GM12878 (cell line): ENCODE data around the gene CLEC7A. TPM values are rescaled to one million over a fixed set of nuclear protein-coding genes. Genes with fewer than 3 reads are reported as not detected.

ENCODE experiments used
- ATF3 ChIP-seq: IDR thresholded peaks from 2 replicates; pipeline ENCODE4 v1.6.1; 2011; ENCODE audit warnings: low read depth, mild to moderate bottlenecking, low read length, moderate library complexity, borderline replicate concordance; ENCODE audit errors: extremely low read depth
- BACH1 ChIP-seq: fragments of 450-650 bp; IDR thresholded peaks from 2 replicates; pipeline ENCODE4 v1.6.1; 2017; ENCODE audit warnings: mild to moderate bottlenecking, borderline replicate concordance
- BCL11A ChIP-seq: IDR thresholded peaks from 2 replicates; pipeline ENCODE4 v1.6.1; 2011; ENCODE audit warnings: low read depth, low read length
- CEBPB ChIP-seq, 2 experiments: fragments of 150-350 bp in 1 of 2; IDR thresholded peaks; 2 replicates each; pipeline ENCODE4 v1.6.1; 2012 to 2014; ENCODE audit warnings: low read depth in 2 of 2, low read length in 2 of 2, borderline replicate concordance in 1 of 2, inconsistent platforms in 1 of 2
- CHD1 ChIP-seq: IDR thresholded peaks from 2 replicates; pipeline ENCODE4 v1.6.1; 2012; ENCODE audit warnings: low read depth, low read length, improper control_type of control experiment
- CREM ChIP-seq: IDR thresholded peaks from 2 replicates; pipeline ENCODE4 v1.6.1; 2014; ENCODE audit warnings: antibody characterized with exemption, low read depth
- DPF2 ChIP-seq: fragments of 450-650 bp; IDR thresholded peaks from 2 replicates; pipeline ENCODE4 v1.6.1; 2017; ENCODE audit warnings: mild to moderate bottlenecking
- ETV6 ChIP-seq, 2 experiments: fragments of 450-650 bp in 1 of 2; IDR thresholded peaks in 1 of 2; conservative IDR thresholded peaks in 1 of 2; 2 replicates each; pipeline ENCODE4 v1.6.1; 2014; ENCODE audit warnings: antibody characterized with exemption in 1 of 2, borderline replicate concordance in 1 of 2, low read depth in 1 of 2, mild to moderate bottlenecking in 1 of 2, moderate library complexity in 1 of 2
- FOXM1 ChIP-seq: IDR thresholded peaks from 2 replicates; pipeline ENCODE4 v1.6.1; 2012; ENCODE audit warnings: low read depth, mild to moderate bottlenecking, inconsistent platforms, low read length, moderate library complexity
- GABPA ChIP-seq: IDR thresholded peaks from 2 replicates; pipeline ENCODE4 v1.6.1; 2014; ENCODE audit warnings: antibody characterized with exemption, low read depth, mild to moderate bottlenecking, inconsistent platforms
- GATAD2B ChIP-seq: fragments of 450-650 bp; conservative IDR thresholded peaks from 2 replicates; pipeline ENCODE4 v1.6.1; 2017; ENCODE audit warnings: low read depth, mild to moderate bottlenecking, moderate library complexity
- IKZF1 ChIP-seq: fragments of 450-650 bp; conservative IDR thresholded peaks from 2 replicates; pipeline ENCODE4 v1.6.1; 2017; ENCODE audit warnings: antibody characterized with exemption, mild to moderate bottlenecking
- IRF4 ChIP-seq: IDR thresholded peaks from 2 replicates; pipeline ENCODE4 v1.6.1; 2011; ENCODE audit warnings: low read depth, low read length
- JUNB ChIP-seq: IDR thresholded peaks from 2 replicates; pipeline ENCODE4 v1.6.1; 2016; ENCODE audit warnings: antibody characterized with exemption, mild to moderate bottlenecking
- KLF5 ChIP-seq: fragments of 450-650 bp; IDR thresholded peaks from 2 replicates; pipeline ENCODE4 v1.6.1; 2014; ENCODE audit warnings: mild to moderate bottlenecking; ENCODE audit not compliant: partially characterized antibody
- MEF2A ChIP-seq: IDR thresholded peaks from 2 replicates; pipeline ENCODE4 v1.6.1; 2011; ENCODE audit warnings: low read depth, mild to moderate bottlenecking, low read length, moderate library complexity; ENCODE audit not compliant: insufficient read depth
- MEF2B ChIP-seq: fragments of 450-650 bp; IDR thresholded peaks from 2 replicates; pipeline ENCODE4 v1.6.1; 2018; ENCODE audit warnings: mild to moderate bottlenecking, moderate library complexity; ENCODE audit not compliant: partially characterized antibody, poor library complexity, severe bottlenecking
- MTA2 ChIP-seq: fragments of 450-650 bp; IDR thresholded peaks from 2 replicates; pipeline ENCODE4 v1.6.1; 2016; ENCODE audit warnings: low read depth, mild to moderate bottlenecking, moderate library complexity
- MTA3 ChIP-seq: IDR thresholded peaks from 2 replicates; pipeline ENCODE4 v1.6.1; 2012; ENCODE audit warnings: low read length, inconsistent platforms, borderline replicate concordance
- MYB ChIP-seq: fragments of 150-350 bp; IDR thresholded peaks from 2 replicates; pipeline ENCODE4 v1.6.1; 2014; ENCODE audit warnings: mild to moderate bottlenecking, low read depth, low read length, borderline replicate concordance
- MYC ChIP-seq: IDR thresholded peaks from 2 replicates; pipeline ENCODE4 v1.6.1; 2011; ENCODE audit warnings: mild to moderate bottlenecking, low read length, moderate library complexity, inconsistent platforms; ENCODE audit not compliant: insufficient read depth, insufficient replicate concordance, insufficient read length, severe bottlenecking
- PAX5 ChIP-seq: IDR thresholded peaks from 2 replicates; pipeline ENCODE4 v1.6.1; 2011; ENCODE audit warnings: low read depth, low read length, borderline replicate concordance
- PML ChIP-seq: IDR thresholded peaks from 2 replicates; pipeline ENCODE4 v1.6.1; 2012; ENCODE audit warnings: low read length, inconsistent platforms
- POU2F2 ChIP-seq: IDR thresholded peaks from 3 replicates; pipeline ENCODE4 v1.6.1; 2011; ENCODE audit warnings: low read depth, mild to moderate bottlenecking, low read length, borderline replicate concordance
- RUNX3 ChIP-seq: IDR thresholded peaks from 2 replicates; pipeline ENCODE4 v1.6.1; 2012; ENCODE audit warnings: low read length, inconsistent platforms
- SKIL ChIP-seq: fragments of 450-650 bp; IDR thresholded peaks from 2 replicates; pipeline ENCODE4 v1.6.1; 2017; ENCODE audit warnings: mild to moderate bottlenecking, low read depth, inconsistent platforms; ENCODE audit not compliant: poor library complexity, severe bottlenecking
- SPI1 ChIP-seq: IDR thresholded peaks from 2 replicates; pipeline ENCODE4 v1.6.1; 2011; ENCODE audit warnings: low read depth, mild to moderate bottlenecking, low read length, moderate library complexity, borderline replicate concordance; ENCODE audit not compliant: insufficient read depth
- SREBF2 ChIP-seq: IDR thresholded peaks from 2 replicates; pipeline ENCODE4 v1.6.1; 2012; ENCODE audit warnings: mild to moderate bottlenecking, low read length
- STAT3 ChIP-seq: IDR thresholded peaks from 2 replicates; pipeline ENCODE4 v1.6.1; 2011; ENCODE audit warnings: low read depth, low read length, improper control_type of control experiment
- TBL1XR1 ChIP-seq: IDR thresholded peaks from 2 replicates; pipeline ENCODE4 v1.6.1; 2012; ENCODE audit warnings: low read depth, low read length, improper control_type of control experiment
- TCF7 ChIP-seq: IDR thresholded peaks from 2 replicates; pipeline ENCODE4 v1.6.1; 2014; ENCODE audit warnings: antibody characterized with exemption, borderline replicate concordance
- ZNF217 ChIP-seq: fragments of 450-650 bp; IDR thresholded peaks from 2 replicates; pipeline ENCODE4 v1.6.1; 2017; ENCODE audit warnings: antibody characterized with exemption, mild to moderate bottlenecking
- polyA plus RNA-seq, 11 experiments: library from polyadenylated mRNA; depleted of rRNA in 4 of 11; unstranded in 6 of 11; stranded (reverse) in 5 of 11; fragments of >200 nt; fragmentation: Nextera tagmentation in 4 of 11; fragmentation: Illumina TruSeq in 1 of 11; extraction: Ambion mirVana in 4 of 11; extraction: Trizol in 1 of 11; gene quantifications; 1 replicate in 1 of 11; 2 replicates in 10 of 11; pipeline versions ENCODE4 v1.2.1 to v1.2.3, GENCODE V29; 2011 to 2016; ENCODE audit warnings: inconsistent platforms in 2 of 11, missing spikeins in 2 of 11, low read depth in 1 of 11
- total RNA-seq, 4 experiments: library from RNA; depleted of rRNA in 3 of 4; stranded (reverse); fragments of >200 nt in 3 of 4; fragmentation: Illumina TruSeq in 1 of 4; extraction: Trizol in 1 of 4; gene quantifications; 2 replicates each; pipeline versions ENCODE4 v1.2.1 to v1.2.3, GENCODE V29; 2013 to 2021

CLEC7A gene
- total and polyA plus RNA-seq, 10 of the 15 experiments (the other 5 are each of a cell fraction or from before 2014, with no cell fraction given), result not detected

DNA sequence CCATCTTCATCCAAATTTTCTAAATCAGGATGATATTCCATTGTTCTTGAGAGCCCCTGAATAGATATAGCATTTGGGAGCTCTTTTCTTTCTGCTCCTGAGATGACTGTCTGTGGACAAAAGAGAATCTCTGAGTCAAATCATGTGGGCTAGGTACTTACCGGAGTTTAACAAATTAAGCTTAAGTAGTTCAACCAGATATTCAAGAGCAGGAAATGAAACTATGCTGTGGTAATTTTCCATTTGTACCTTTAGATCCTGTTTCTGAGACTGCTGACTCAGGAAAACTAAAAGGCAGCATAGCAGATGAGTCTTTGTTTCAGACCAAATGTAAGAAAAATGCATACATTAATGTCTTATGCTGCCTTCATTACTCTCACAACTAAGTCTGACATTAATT is at the start of gene CLEC7A (continued):
- no peak for TF ChIP-seq SKIL
- no peak for TF ChIP-seq CEBPB (IDR thresholded peaks at IDR 0.05; ENCODE audit: borderline replicate concordance in 1 of 2, low read depth in 2 of 2, low read length in 2 of 2)
- peak; percentile 97 for TF ChIP-seq ZNF217
- peak; percentile 80 for TF ChIP-seq SPI1
- peak; percentile 79 for TF ChIP-seq FOXM1
- peak; percentile 92 for TF ChIP-seq IKZF1
- TF ChIP-seq DPF2, result peak; percentile 92
- TF ChIP-seq ETV6 (conservative IDR thresholded peaks at IDR 0.05 in 1 of 2, IDR thresholded peaks at IDR 0.05 in 1 of 2; ENCODE audit: borderline replicate concordance in 1 of 2, low read depth in 1 of 2), result peak in 1 of 2 experiments; percentile 82; a peak in 2 of 4 replicates
- peak; percentile 91 for TF ChIP-seq MTA2
- peak; percentile 41; the same call in 1 of the 2 replicates for TF ChIP-seq CREM
- TF ChIP-seq RUNX3, result peak; percentile 96
- 0 out of 2 replicates have a peak, but pooled peaks have one; percentile 34 for TF ChIP-seq TBL1XR1
- TF ChIP-seq MTA3, result peak; percentile 89; the same call in 1 of the 2 replicates
- TF ChIP-seq PML, result peak; percentile 36; the same call in 1 of the 2 replicates
- TF ChIP-seq MEF2A, result peak; percentile 89
- TF ChIP-seq JUNB, result peak; percentile 91
- peak; percentile 68; the same call in 1 of the 2 replicates for TF ChIP-seq PAX5
- TF ChIP-seq GABPA, result peak; percentile 58; the same call in 1 of the 2 replicates
- no peak for TF ChIP-seq CHD1
- no peak for TF ChIP-seq KLF5
- TF ChIP-seq BACH1, result 0 out of 2 replicates have a peak, but pooled peaks have one; percentile 43
- TF ChIP-seq MEF2B, result peak; percentile 54
- TF ChIP-seq IRF4, result peak; percentile 95
- no peak for TF ChIP-seq SREBF2
- peak; percentile 90 for TF ChIP-seq BCL11A
- TF ChIP-seq POU2F2, result peak; percentile 81; the same call in 2 of the 3 replicates
- no peak for TF ChIP-seq MYB
- TF ChIP-seq MYC, result no peak
- 0 out of 2 replicates have a peak, but pooled peaks have one; percentile 36 for TF ChIP-seq STAT3
- TF ChIP-seq GATAD2B, result 0 out of 2 replicates have a peak, but pooled peaks have one; percentile 54
- peak; percentile 22; the same call in 1 of the 2 replicates for TF ChIP-seq TCF7
- no peak for TF ChIP-seq ATF3
